Measurements from ENCODE around the gene COL27A1. TPM values are rescaled to one million over a fixed set of nuclear protein-coding genes. Genes with fewer than 3 reads are reported as not detected.

The COL27A1 gene
- total RNA-seq, 1 donor from 2014 or later: 0.33 TPM

DNA sequence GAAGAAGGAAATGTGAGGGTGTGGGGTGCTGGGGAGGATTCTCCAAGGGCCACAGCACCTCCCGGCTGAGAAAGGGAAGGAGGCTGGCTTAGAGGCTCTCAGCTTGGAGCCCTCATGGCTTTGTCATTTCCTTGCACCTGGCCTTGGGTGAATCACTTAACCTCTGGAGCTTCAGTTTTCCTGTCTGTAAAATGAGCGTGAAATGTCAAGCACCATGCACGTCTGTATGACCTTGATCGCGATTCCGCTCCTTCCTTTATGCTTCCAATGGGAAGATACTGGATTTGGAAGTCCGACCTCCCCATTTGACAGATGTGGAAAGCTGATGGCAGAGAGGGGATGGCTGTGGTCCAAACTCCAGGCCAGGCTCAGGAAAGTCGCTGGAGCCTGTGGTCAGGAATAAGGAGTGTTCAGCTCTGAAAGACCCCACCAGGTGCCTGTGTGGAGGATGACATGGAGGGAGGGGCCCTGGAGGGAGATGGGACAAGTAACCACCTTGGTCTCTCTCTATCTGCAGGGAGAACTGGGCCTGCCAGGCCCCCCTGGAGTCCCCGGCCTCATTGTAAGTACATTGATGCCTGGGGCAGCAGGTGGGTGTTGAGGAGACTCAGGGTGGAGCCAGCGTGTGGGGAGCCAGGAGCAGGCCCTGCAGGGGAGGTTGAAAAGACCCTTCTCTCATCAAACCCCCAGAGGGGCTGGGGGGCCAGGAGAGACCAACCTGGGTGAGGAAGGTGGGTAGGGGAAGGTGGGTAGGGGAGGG lies 66.5 kb downstream of the COL27A1 start:
- ChIA-PET CTCF (no interaction called here), POLR2A (no interaction called here)
- no peaks in the 10 kb centered on the region for H3K4me1 Mint-ChIP-seq
- H3K27ac Mint-ChIP-seq: no peak overlapping the region
- ATAC-seq (ENCODE audit: low read depth): no peak
- TF ChIP-seq, protein P1, sequence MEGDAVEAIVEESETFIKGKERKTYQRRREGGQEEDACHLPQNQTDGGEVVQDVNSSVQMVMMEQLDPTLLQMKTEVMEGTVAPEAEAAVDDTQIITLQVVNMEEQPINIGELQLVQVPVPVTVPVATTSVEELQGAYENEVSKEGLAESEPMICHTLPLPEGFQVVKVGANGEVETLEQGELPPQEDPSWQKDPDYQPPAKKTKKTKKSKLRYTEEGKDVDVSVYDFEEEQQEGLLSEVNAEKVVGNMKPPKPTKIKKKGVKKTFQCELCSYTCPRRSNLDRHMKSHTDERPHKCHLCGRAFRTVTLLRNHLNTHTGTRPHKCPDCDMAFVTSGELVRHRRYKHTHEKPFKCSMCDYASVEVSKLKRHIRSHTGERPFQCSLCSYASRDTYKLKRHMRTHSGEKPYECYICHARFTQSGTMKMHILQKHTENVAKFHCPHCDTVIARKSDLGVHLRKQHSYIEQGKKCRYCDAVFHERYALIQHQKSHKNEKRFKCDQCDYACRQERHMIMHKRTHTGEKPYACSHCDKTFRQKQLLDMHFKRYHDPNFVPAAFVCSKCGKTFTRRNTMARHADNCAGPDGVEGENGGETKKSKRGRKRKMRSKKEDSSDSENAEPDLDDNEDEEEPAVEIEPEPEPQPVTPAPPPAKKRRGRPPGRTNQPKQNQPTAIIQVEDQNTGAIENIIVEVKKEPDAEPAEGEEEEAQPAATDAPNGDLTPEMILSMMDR (IDR thresholded peaks at IDR 0.05): no peak
- no peaks in the 10 kb centered on the region for H3K36me3 Mint-ChIP-seq (ENCODE audit: low read depth)
- H3K9me3 Mint-ChIP-seq: no peaks in the 10 kb centered on the region
- no peak overlapping the region for H3K4me3 Mint-ChIP-seq
- no peak for DNase-seq
- intact Hi-C loops (cut with micrococcal nuclease): no loop called here
- H3K27me3 Mint-ChIP-seq: no peaks in the 10 kb centered on the region

GRCh38 chr9:114223564-114224246 lies 68.4 kb downstream of the COL27A1 start:
- ChIA-PET CTCF (no interaction called here), POLR2A (no interaction called here)
- Mint-ChIP-seq H3K27me3 (no peaks in the 10 kb centered on the region), H3K36me3 (ENCODE audit: low read depth) (no peaks in the 10 kb centered on the region), H3K27ac (no peak overlapping the region), H3K4me3 (no peak overlapping the region), H3K9me3 (no peaks in the 10 kb centered on the region), H3K4me1 (no peaks in the 10 kb centered on the region)
- intact Hi-C loops (cut with micrococcal nuclease): no loop called here
- no peak for ATAC-seq (ENCODE audit: low read depth)
- no peak for DNase-seq
- TF ChIP-seq, protein P1 (IDR thresholded peaks at IDR 0.05): no peak

- Mint-ChIP-seq H3K27ac (no peak overlapping the region), H3K36me3 (ENCODE audit: low read depth) (no peaks in the 10 kb centered on the region), H3K4me3 (no peak overlapping the region), H3K4me1 (no peaks in the 10 kb centered on the region), H3K9me3 (no peaks in the 10 kb centered on the region), H3K27me3 (no peaks in the 10 kb centered on the region)
- no peak for DNase-seq
- TF ChIP-seq, protein P1 (IDR thresholded peaks at IDR 0.05): no peak
- intact Hi-C loops (cut with micrococcal nuclease): no loop called here
- ChIA-PET CTCF (no interaction called here), POLR2A (no interaction called here)
- ATAC-seq (ENCODE audit: low read depth): no peak
Observed at GRCh38 chr9:114224247-114224610, 68.9 kb downstream of the COL27A1 start.

GRCh38 chr9:114225561-114226212 lies 70.3 kb downstream of the COL27A1 start:
- no peaks in the 10 kb centered on the region for H3K9me3 Mint-ChIP-seq
- ATAC-seq (ENCODE audit: low read depth): no peak
- ChIA-PET POLR2A (no interaction called here), CTCF (no interaction called here)
- no peaks in the 10 kb centered on the region for H3K27me3 Mint-ChIP-seq
- no peak overlapping the region for H3K4me3 Mint-ChIP-seq
- no peaks in the 10 kb centered on the region for H3K4me1 Mint-ChIP-seq
- H3K36me3 Mint-ChIP-seq (ENCODE audit: low read depth): no peaks in the 10 kb centered on the region
- TF ChIP-seq, protein P1 (IDR thresholded peaks at IDR 0.05): no peak
- no peak overlapping the region for H3K27ac Mint-ChIP-seq
- intact Hi-C loops (cut with micrococcal nuclease): no loop called here
- no peak for DNase-seq

All from activated B cell treated with CpG ODN at 0.5 μM for 24 hours (primary cell).